ENCODE data around the gene SULF2.

The SULF2 gene

GRCh38 chr20:47747669-47748031 lies 37.6 kb downstream of the SULF2 start:
- no peaks in the 10 kb centered on the region for H3K9me3 Mint-ChIP-seq
- no peak overlapping the region for H3K4me3 Mint-ChIP-seq
- H3K27me3 Mint-ChIP-seq: peaks cover 21% of the 10 kb centered on the region
- peaks cover 20% of the 10 kb centered on the region for H3K4me1 Mint-ChIP-seq
- ATAC-seq: no peak
- no peaks in the 10 kb centered on the region for H3K36me3 Mint-ChIP-seq
- H3K27ac Mint-ChIP-seq: no peak overlapping the region

- peaks cover 20% of the 10 kb centered on the region for H3K4me1 Mint-ChIP-seq
- peaks cover 38% of the 10 kb centered on the region for H3K27me3 Mint-ChIP-seq
- no peaks in the 10 kb centered on the region for H3K9me3 Mint-ChIP-seq
- H3K4me3 Mint-ChIP-seq: no peak overlapping the region
- H3K27ac Mint-ChIP-seq: no peak overlapping the region
- ATAC-seq: no peak
- no peaks in the 10 kb centered on the region for H3K36me3 Mint-ChIP-seq
Observed at GRCh38 chr20:47744803-47745202, 40.5 kb downstream of the SULF2 start.

GRCh38 chr20:47743671-47744070 lies 41.6 kb downstream of the SULF2 start:
- Mint-ChIP-seq H3K4me1 (peaks cover 9% of the 10 kb centered on the region), H3K27ac (no peak overlapping the region), H3K4me3 (no peak overlapping the region), H3K9me3 (no peaks in the 10 kb centered on the region), H3K36me3 (no peaks in the 10 kb centered on the region), H3K27me3 (peaks cover 38% of the 10 kb centered on the region)
- no peak for ATAC-seq

GRCh38 chr20:47741669-47742608 lies 43.3 kb downstream of the SULF2 start:
- Mint-ChIP-seq H3K27ac (no peak overlapping the region), H3K9me3 (no peaks in the 10 kb centered on the region), H3K4me3 (no peak overlapping the region), H3K27me3 (peaks cover 25% of the 10 kb centered on the region), H3K4me1 (no peaks in the 10 kb centered on the region), H3K36me3 (no peaks in the 10 kb centered on the region)
- no peak for ATAC-seq

GRCh38 chr20:47740862-47741184 lies 44.5 kb downstream of the SULF2 start:
- Mint-ChIP-seq H3K27me3 (peaks cover 25% of the 10 kb centered on the region), H3K4me3 (no peak overlapping the region), H3K36me3 (no peaks in the 10 kb centered on the region), H3K27ac (no peak overlapping the region), H3K4me1 (no peaks in the 10 kb centered on the region), H3K9me3 (no peaks in the 10 kb centered on the region)
- ATAC-seq: no peak

- H3K27ac Mint-ChIP-seq: no peak overlapping the region
- no peak for ATAC-seq
- H3K4me1 Mint-ChIP-seq: no peaks in the 10 kb centered on the region
- peaks cover 25% of the 10 kb centered on the region for H3K27me3 Mint-ChIP-seq
- H3K9me3 Mint-ChIP-seq: no peaks in the 10 kb centered on the region
- no peak overlapping the region for H3K4me3 Mint-ChIP-seq
- H3K36me3 Mint-ChIP-seq: no peaks in the 10 kb centered on the region
Observed at GRCh38 chr20:47740121-47740861, 45.0 kb downstream of the SULF2 start.

- H3K27me3 Mint-ChIP-seq: peaks cover 16% of the 10 kb centered on the region
- H3K4me3 Mint-ChIP-seq: no peak overlapping the region
- no peaks in the 10 kb centered on the region for H3K9me3 Mint-ChIP-seq
- H3K27ac Mint-ChIP-seq: no peak overlapping the region
- no peak for ATAC-seq
- H3K36me3 Mint-ChIP-seq: no peaks in the 10 kb centered on the region
- H3K4me1 Mint-ChIP-seq: no peaks in the 10 kb centered on the region
Observed at GRCh38 chr20:47737923-47738322, 47.4 kb downstream of the SULF2 start.

GRCh38 chr20:47736570-47737152 lies 48.6 kb downstream of the SULF2 start:
- Mint-ChIP-seq H3K27ac (no peak overlapping the region), H3K9me3 (no peaks in the 10 kb centered on the region), H3K4me1 (no peaks in the 10 kb centered on the region), H3K4me3 (no peak overlapping the region), H3K27me3 (peaks cover 14% of the 10 kb centered on the region), H3K36me3 (no peaks in the 10 kb centered on the region)
- ATAC-seq: no peak

- Mint-ChIP-seq H3K36me3 (no peaks in the 10 kb centered on the region), H3K9me3 (no peaks in the 10 kb centered on the region), H3K27me3 (peaks cover 5% of the 10 kb centered on the region), H3K4me1 (no peaks in the 10 kb centered on the region), H3K27ac (no peak overlapping the region), H3K4me3 (no peak overlapping the region)
- ATAC-seq: peak; percentile 31
Observed at GRCh38 chr20:47735412-47736400, 49.6 kb downstream of the SULF2 start.

GRCh38 chr20:47734870-47735269 lies 50.4 kb downstream of the SULF2 start:
- no peaks in the 10 kb centered on the region for H3K4me1 Mint-ChIP-seq
- no peaks in the 10 kb centered on the region for H3K9me3 Mint-ChIP-seq
- H3K36me3 Mint-ChIP-seq: no peaks in the 10 kb centered on the region
- no peaks in the 10 kb centered on the region for H3K27me3 Mint-ChIP-seq
- ATAC-seq: no peak
- no peak overlapping the region for H3K27ac Mint-ChIP-seq
- H3K4me3 Mint-ChIP-seq: no peak overlapping the region

GRCh38 chr20:47733892-47734291 lies 51.4 kb downstream of the SULF2 start:
- Mint-ChIP-seq H3K27me3 (no peaks in the 10 kb centered on the region), H3K36me3 (no peaks in the 10 kb centered on the region), H3K9me3 (no peaks in the 10 kb centered on the region), H3K27ac (no peak overlapping the region), H3K4me3 (no peak overlapping the region), H3K4me1 (peaks cover 9% of the 10 kb centered on the region)
- ATAC-seq: no peak

GRCh38 chr20:47730744-47731143 lies 54.5 kb downstream of the SULF2 start:
- Mint-ChIP-seq H3K27ac (no peak overlapping the region), H3K9me3 (no peaks in the 10 kb centered on the region)
- no peak for ATAC-seq

GRCh38 chr20:47729472-47729871 lies 55.8 kb downstream of the SULF2 start:
- no peak overlapping the region for H3K4me3 Mint-ChIP-seq
- H3K4me1 Mint-ChIP-seq: peaks cover 46% of the 10 kb centered on the region
- H3K9me3 Mint-ChIP-seq: no peaks in the 10 kb centered on the region
- ATAC-seq: no peak
- H3K27ac Mint-ChIP-seq: peak overlapping the region; percentile 93
- H3K36me3 Mint-ChIP-seq: no peaks in the 10 kb centered on the region
- no peaks in the 10 kb centered on the region for H3K27me3 Mint-ChIP-seq

More at GRCh38 chr20:47730744-47731143, 54.5 kb downstream of the SULF2 start:
- H3K27me3 Mint-ChIP-seq: no peaks in the 10 kb centered on the region
- H3K4me3 Mint-ChIP-seq: no peak overlapping the region
- H3K36me3 Mint-ChIP-seq: no peaks in the 10 kb centered on the region
- peaks cover 40% of the 10 kb centered on the region for H3K4me1 Mint-ChIP-seq

- peak overlapping the region; percentile 93 for H3K27ac Mint-ChIP-seq
- H3K4me3 Mint-ChIP-seq: peak overlapping the region; percentile 76
- H3K27me3 Mint-ChIP-seq: no peaks in the 10 kb centered on the region
- H3K9me3 Mint-ChIP-seq: no peaks in the 10 kb centered on the region
- ATAC-seq: no peak
- no peaks in the 10 kb centered on the region for H3K36me3 Mint-ChIP-seq
- H3K4me1 Mint-ChIP-seq: peaks cover 51% of the 10 kb centered on the region
Observed at GRCh38 chr20:47727909-47728361, 57.3 kb downstream of the SULF2 start.

All from stimulated activated memory B cell treated with anti-CD40 and anti-IgM and Interleukin-4, amounts not matched to agents 10 μg/mL and 1 μg/mL and 100 μg/mL, for 72 hours (primary cell).